VCaP (cell line): ENCODE measurements around the gene RNFT2.

Source experiments
- H3K27ac ChIP-seq: fragments of 450-650 bp; 2 replicates; pipeline ENCODE4 v1.5.1; 2017
- CTCF ChIP-seq: fragments of 450-650 bp; conservative IDR thresholded peaks from 2 replicates; pipeline ENCODE4 v1.5.1; 2017; ENCODE audit warnings: mild to moderate bottlenecking, moderate library complexity

The RNFT2 gene

GRCh38 chr12:116693286-116694227 is 44.6 kb upstream of the RNFT2 start:
- H3K27ac ChIP-seq: peak overlapping the region; percentile 12; the same call in 1 of the 2 replicates
- no peak for TF ChIP-seq CTCF

- H3K27ac ChIP-seq: no peak overlapping the region; the same call in 1 of the 2 replicates
- no peak for TF ChIP-seq CTCF
Measured at GRCh38 chr12:116694653-116695463, 43.3 kb upstream of the RNFT2 start.

GRCh38 chr12:116695464-116695725 is 42.7 kb upstream of the RNFT2 start:
- H3K27ac ChIP-seq: peak overlapping the region; percentile 87; the same call in 1 of the 2 replicates
- TF ChIP-seq CTCF: no peak

GRCh38 chr12:116697305-116697704 is 40.8 kb upstream of the RNFT2 start:
- peak overlapping the region; percentile 87 for H3K27ac ChIP-seq
- peak; percentile 60 for TF ChIP-seq CTCF

GRCh38 chr12:116697716-116698115 is 40.4 kb upstream of the RNFT2 start:
- no peak for TF ChIP-seq CTCF
- H3K27ac ChIP-seq: peak overlapping the region; percentile 87

GRCh38 chr12:116698116-116698515 is 40.0 kb upstream of the RNFT2 start:
- no peak for TF ChIP-seq CTCF
- H3K27ac ChIP-seq: peak overlapping the region; percentile 87

GRCh38 chr12:116698554-116699075 is 39.5 kb upstream of the RNFT2 start:
- TF ChIP-seq CTCF: no peak
- H3K27ac ChIP-seq: peak overlapping the region; percentile 87
